Keratinocyte (primary cell): Measurements from ENCODE around the gene TCTN1.

ENCODE experiments used
- EZH2 ChIP-seq: IDR thresholded peaks from one replicate; pipeline ENCODE4 v1.6.1; 2012; ENCODE audit warnings: inconsistent platforms, mild to moderate bottlenecking, low read length, moderate library complexity
- TF ChIP-seq, protein P1 (sequence below), 3 experiments: IDR thresholded peaks in 1 of 3; conservative IDR thresholded peaks in 1 of 3; optimal IDR thresholded peaks in 1 of 3; 2 replicates in 2 of 3; 3 replicates in 1 of 3; pipeline versions ENCODE3 to v1.5.1; 2011; ENCODE audit warnings: low read length in 3 of 3, mild to moderate bottlenecking in 3 of 3, moderate library complexity in 2 of 3, control low read depth in 1 of 3, inconsistent platforms in 1 of 3; ENCODE audit not compliant: insufficient read depth in 2 of 3; ENCODE audit errors: extremely low read depth in 1 of 3

DNA sequence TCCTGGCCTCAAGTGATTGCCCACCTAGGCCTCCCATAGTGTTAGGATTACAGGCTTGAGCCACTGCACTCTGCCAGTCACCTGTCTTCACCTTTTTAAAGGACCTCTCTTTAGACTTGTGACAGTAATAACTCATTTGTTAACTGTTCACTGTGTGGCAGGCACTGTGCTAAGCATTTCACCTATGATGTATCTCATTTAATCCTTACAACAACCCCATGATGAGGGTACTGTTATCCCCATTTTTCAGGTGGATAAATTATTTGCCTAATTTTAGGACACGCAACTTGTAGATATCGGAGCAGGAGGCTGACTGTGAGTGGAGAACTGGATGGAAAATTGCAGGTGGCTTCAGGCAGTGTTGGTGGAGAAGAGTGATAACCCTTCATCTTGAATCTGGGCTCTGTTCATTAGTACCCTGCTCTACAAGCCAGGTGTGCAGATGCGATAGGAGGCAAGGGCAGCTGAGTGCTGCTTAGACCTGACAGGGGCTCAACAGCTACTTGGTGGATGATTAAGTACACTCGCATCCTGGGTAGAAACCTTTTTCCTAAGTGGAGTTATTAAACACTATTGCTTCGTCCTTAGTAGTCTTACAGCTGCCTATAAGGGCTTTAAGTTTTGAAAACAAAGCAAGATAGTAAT, 2.7 kb downstream of the TCTN1 start:
- TF ChIP-seq, protein P1, sequence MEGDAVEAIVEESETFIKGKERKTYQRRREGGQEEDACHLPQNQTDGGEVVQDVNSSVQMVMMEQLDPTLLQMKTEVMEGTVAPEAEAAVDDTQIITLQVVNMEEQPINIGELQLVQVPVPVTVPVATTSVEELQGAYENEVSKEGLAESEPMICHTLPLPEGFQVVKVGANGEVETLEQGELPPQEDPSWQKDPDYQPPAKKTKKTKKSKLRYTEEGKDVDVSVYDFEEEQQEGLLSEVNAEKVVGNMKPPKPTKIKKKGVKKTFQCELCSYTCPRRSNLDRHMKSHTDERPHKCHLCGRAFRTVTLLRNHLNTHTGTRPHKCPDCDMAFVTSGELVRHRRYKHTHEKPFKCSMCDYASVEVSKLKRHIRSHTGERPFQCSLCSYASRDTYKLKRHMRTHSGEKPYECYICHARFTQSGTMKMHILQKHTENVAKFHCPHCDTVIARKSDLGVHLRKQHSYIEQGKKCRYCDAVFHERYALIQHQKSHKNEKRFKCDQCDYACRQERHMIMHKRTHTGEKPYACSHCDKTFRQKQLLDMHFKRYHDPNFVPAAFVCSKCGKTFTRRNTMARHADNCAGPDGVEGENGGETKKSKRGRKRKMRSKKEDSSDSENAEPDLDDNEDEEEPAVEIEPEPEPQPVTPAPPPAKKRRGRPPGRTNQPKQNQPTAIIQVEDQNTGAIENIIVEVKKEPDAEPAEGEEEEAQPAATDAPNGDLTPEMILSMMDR (optimal IDR thresholded peaks at IDR 0.05 in 1 of 3, IDR thresholded peaks at IDR 0.05 in 1 of 3, conservative IDR thresholded peaks at IDR 0.05 in 1 of 3; ENCODE audit: extremely low read depth in 1 of 3, insufficient read depth in 2 of 3, low read length in 3 of 3) = no peak
- TF ChIP-seq EZH2 = no peak
